NOMO-1 treated with dmso at 0.1 percent for 144 hours (cell line): ENCODE measurements around the gene TMEM203.

Experiments
- DNase-seq: peaks from one replicate; lab custom pipeline; 2025; ENCODE audit not compliant: unreplicated experiment; lab: John Stamatoyannopoulos, UW

The TMEM203 gene

DNA sequence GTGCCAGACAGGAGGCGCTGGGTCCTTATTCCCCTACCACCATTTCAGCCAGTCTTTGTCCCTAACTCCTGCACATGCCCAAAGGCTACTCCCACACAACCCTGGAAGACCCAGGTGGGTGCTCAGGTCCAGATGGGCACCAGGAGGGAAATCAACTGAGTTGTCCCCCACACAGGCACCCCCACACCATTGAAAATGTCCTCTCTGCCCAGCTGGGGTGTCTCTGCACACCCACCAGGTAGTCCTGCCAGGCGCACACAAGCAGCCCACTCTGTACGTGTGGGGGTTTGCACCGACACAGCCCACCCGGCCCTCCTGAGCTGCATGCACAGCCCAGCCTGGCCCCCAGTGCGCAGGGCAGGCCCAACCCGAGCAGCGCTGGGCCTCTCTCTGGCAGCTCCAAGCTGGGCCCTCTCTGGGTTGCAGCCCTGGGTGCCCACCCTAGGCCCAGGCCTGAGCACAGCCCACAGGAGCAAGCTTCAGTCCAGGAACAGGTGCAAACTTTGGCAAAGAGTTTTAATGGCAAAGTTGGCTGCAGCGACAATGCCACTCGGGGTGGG, 14.4 kb upstream of the TMEM203 start:
- DNase-seq: no peak

DNA sequence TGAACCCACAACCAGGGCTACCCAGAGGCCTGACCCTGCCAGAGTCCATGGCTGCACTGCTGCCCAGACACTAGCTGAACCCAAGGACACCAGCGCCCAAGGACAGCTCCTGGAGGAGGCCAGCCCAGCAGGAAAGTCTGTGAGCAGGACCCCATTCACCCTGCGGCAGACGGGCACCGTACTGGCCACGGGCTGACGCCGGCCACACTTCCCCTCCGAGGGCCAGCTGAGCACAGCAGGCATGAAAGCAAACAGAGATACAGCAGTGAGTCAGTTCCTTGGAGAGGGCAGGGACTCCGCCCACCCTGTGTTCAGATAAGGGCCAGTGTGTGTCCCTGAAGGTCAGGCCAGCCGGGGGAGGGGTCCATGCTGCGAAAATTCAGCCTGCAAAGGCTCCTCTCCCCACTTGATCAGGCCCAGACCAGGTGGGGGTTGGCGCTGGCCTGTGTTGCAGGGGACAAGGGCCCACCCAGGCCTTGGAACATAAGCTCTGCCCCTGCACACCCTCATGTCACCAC, 13.4 kb upstream of the TMEM203 start:
- DNase-seq: no peak

DNA sequence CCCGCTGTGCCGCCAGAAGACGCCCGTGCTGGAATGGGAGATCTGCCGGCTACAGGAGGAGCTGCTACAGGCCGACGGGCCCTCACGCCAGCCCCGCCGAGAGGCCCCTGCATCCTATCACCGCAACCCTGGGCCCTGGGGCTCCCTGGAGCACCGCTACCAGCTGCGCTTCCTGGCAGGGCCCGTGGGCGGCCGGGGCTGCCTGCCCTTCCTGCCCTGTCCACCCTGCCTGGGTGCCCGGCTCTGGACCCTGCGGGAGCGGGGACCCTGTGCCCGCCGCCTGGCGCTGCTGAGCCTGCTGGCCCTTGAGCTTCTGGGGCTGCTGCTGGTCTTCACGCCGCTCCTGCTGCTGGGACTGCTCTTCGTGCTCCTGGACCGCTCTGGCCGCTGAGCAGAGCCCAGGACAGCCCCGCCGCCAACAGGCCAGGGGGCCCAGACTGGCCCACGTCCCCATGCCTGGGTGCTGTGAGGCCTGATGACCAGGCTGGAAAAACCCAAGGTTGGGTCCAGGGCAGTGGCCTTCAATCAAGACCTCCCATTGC, 12.8 kb upstream of the TMEM203 start:
- no peak for DNase-seq

DNA sequence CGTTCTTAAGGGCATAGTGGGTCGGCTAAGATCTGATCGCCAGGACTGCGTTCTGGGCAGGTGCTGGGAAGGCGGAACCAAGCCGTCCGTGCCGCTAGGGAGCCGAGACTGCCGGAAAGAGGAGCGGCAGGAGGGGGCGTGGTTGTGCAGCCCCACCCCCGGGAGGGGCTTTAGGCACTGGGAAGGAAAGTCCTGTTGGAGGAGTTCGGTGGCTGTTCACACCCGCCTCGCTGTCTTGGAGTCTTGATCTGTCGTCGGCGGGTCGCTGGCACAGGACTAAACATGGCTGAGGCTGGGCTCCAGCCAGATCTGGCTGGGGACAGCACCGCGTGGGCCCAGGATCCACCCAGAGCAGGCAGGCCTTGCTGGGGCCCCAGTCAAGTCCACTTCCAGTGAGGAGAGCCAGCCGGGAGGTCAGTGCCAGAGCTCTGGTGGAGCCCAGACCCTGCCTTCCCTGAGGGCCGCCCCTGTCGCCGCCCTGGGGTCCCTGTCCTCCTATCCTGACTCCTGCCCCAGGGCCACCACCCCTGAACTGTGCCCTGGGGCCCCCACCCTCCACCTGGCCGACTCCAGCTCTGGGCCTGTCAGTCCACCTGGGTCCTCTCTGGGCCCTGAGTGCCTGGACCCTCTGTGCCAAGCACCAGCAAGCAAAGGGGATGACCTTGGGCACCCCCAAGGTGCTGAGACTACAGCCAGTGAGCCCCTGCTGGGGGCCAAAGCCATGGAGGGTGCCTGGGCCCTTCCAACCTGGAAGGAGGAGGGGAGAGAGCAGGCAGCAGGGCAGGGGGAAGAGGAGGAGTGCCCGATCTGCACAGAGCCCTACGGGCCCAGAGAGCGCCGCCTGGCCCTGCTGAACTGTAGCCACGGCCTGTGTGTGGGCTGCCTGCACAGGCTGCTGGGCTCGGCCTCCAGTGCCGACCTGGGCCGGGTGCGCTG, 12.1 kb upstream of the TMEM203 start:
- DNase-seq: no peak

- DNase-seq: no peak
Observed at GRCh38 chr9:137216188-137216965, 10.9 kb upstream of the TMEM203 start.

- no peak for DNase-seq
Observed at GRCh38 chr9:137215196-137215986, 9.9 kb upstream of the TMEM203 start.

- DNase-seq: no peak
Observed at GRCh38 chr9:137214620-137215019, 9.2 kb upstream of the TMEM203 start.

GRCh38 chr9:137213160-137214060, 8.0 kb upstream of the TMEM203 start:
- DNase-seq: no peak

GRCh38 chr9:137212520-137212919, 7.1 kb upstream of the TMEM203 start:
- no peak for DNase-seq

DNA sequence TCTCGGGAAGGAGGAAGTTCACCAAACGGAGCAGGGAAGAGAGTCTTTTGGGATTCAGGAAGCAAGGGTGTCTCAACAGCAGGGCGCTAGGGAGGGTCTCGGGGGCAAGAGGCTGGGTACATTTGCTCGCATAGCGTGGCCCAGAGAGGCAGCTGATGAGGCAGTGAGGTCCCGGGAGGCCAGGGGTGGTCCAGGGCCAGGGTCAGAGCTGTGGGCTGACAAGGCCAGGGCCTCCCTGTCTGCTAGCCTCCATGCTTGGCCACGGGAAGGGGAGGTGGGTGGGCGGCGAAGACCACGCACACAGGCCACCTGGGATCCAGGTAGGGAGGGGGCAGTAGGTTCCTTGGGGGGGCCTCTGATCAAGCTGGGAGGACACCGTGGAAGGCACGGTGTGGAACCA, 6.1 kb upstream of the TMEM203 start:
- DNase-seq: no peak

GRCh38 chr9:137206602-137207001, 1.2 kb upstream of the TMEM203 start:
- no peak for DNase-seq

GRCh38 chr9:137204731-137205125, 720 bp downstream of the TMEM203 start:
- no peak for DNase-seq

DNA sequence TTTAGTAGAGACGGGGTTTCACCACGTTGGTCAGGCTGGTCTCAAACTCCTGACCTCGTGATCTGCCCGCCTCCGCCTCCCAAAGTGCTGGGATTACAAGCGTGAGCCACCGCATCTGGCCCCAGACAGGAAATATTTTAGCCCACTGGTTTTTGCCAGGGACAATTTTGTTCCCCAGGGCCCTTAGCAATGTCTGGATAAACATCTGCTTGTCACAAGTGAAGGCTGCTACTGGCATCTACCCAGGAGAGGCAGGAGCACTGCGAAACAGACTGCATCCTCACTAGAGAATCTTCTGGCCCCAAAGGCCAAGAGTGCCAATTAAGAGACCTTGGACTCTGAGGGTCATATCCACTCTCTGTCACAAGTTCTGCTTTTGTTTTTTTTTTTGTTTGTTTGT, 2.5 kb downstream of the TMEM203 start:
- no peak for DNase-seq

DNA sequence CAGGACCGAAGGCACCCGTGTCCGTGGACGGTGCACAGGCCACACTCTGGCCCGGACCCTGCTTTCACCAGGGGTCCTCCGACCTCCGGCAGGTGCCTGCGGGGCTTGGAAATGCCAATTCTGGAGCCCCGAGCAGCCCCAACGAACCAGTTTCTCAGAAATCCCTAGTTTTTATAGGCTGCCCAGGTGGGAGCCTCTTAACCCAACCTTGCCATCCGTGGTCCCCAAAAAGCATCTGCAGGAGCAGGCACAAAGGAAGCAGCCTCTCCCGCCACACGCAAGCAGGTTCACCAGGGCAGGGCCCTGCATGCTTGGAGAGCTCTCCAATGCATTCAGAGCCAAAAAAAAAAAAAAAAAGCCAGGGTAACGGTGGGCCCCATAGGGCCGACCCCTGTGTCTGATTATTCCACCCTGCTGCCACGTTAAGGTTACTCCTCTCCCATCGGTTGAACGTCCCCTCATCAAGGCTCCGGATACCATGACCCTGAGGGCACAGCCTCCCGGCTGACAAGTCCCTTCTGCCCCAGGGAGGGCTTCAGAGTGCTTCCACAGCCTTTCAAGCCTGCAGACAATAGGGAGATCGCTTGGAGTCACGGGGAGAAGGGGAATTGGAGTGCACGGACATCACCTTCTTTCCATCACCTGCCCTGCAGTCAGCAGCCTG, 4.1 kb downstream of the TMEM203 start:
- no peak for DNase-seq

- peak; percentile 100 for DNase-seq
Observed at GRCh38 chr9:137200311-137201204, 4.9 kb downstream of the TMEM203 start, which contains the start of gene TPRN. Gene TPRN, minus strand, starts transcription at chr9:137200741. Its CDS starts 30 bp downstream, at chr9:137200711.

GRCh38 chr9:137199411-137200121, 5.9 kb downstream of the TMEM203 start:
- DNase-seq: no peak

DNA sequence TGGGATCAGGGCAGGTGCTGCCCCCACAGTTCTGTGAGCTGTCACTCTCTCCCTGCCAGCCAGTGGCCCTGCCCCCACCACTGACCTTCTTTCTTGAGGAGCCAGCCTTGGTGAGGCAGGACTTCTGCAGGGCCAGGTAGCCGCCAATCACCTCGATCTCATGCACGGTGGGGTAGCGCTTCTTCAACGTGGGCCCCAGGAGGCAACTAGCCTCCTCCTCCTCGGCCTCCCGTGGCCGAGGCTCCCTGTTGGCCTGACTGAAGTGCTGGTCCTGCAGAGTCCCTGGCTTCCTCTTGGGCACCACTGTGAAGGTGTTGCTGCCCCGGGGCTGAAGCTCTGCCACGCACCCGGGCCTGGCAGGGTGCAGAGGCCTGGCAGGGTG, 6.6 kb downstream of the TMEM203 start:
- DNase-seq: no peak
